HCT116 (cell line): Measurements from ENCODE around the gene CA4. TPM values are rescaled to one million over a fixed set of nuclear protein-coding genes. Genes with fewer than 3 reads are reported as not detected.
A peak's percentile ranks its signal among the peaks of the same experiment; 100 is the strongest.
"Not testable (repeated sequence)": the region's sequence is repeated elsewhere in the genome, so short reads cannot be mapped to it uniquely, and the experiment has no call there.

ENCODE experiments used
- ATAC-seq: fragments of 200-7000 bp; cut with Tn5 transposase; 2 replicates; pipeline ENCODE4 v1.9.1; 2020; ENCODE audit warnings: mild to moderate bottlenecking, moderate library complexity
- BruUV-seq: library from RNA; stranded (reverse); fragments of 400-500 nt; replicated peaks from 2 replicates; lab custom pipeline; 2021; lab: Mats Ljungman, UMichigan
- CTCF ChIA-PET: fragments of 300-600 bp; sonication (Branson Sonifier 250); formaldehyde crosslinking; loops from one replicate; lab custom pipeline; 2021; ENCODE audit warnings: antibody characterized with exemption; lab: Charles Lee
- POLR2A ChIA-PET: fragments of 300-600, 350-600 bp; sonication (Branson Sonifier 250); formaldehyde crosslinking; loops from one replicate; lab custom pipeline; 2021; ENCODE audit warnings: antibody characterized with exemption; lab: Charles Lee
- RAD21 ChIA-PET, 2 experiments: fragments of 300-600 bp; sonication (Branson Sonifier 250); formaldehyde crosslinking; loops; one replicate each; lab custom pipeline; 2023; ENCODE audit warnings: low total read pairs in 2 of 2; ENCODE audit not compliant: uncharacterized antibody in 2 of 2, unreplicated experiment in 2 of 2, low non-redundant PET in 1 of 2; lab: Charles Lee
- DNase-seq: peaks from one replicate; pipeline ENCODE4 v3.0.0-alpha.2; 2010; ENCODE audit warnings: low read depth, low spot score
- H2AFZ ChIP-seq: fragments of 200-600 bp; shearing (Covaris generic), sonication (generic); 2 replicates; pipeline ENCODE4 v1.6.1; 2017; ENCODE audit warnings: low read depth, mixed run types, mixed read lengths, antibody characterized with exemption, low read length; ENCODE audit not compliant: poor library complexity, severe bottlenecking
- H3K27ac ChIP-seq: 2 replicates; pipeline ENCODE4 v1.5.1; 2012; ENCODE audit warnings: low read depth, low read length
- H3K27me3 ChIP-seq: fragments of 200-600 bp; sonication (generic); 2 replicates; pipeline ENCODE4 v1.6.1; 2016; ENCODE audit warnings: mixed run types, low read length, mixed read lengths; ENCODE audit not compliant: insufficient read depth
- H3K36me3 ChIP-seq, 2 experiments: fragments of 200-500 bp in 1 of 2; fragments of 200-600 bp in 1 of 2; sonication (Bioruptor generic) in 1 of 2; sonication (generic) in 1 of 2; 2 replicates each; pipeline versions ENCODE4 v1.5.1 to v1.6.1; 2014 to 2016; ENCODE audit warnings: low read length in 2 of 2, inconsistent platforms in 1 of 2, mixed read lengths in 1 of 2, mixed run types in 1 of 2; ENCODE audit not compliant: insufficient read depth in 2 of 2, control insufficient read depth in 1 of 2
- H3K4me1 ChIP-seq, 2 experiments: fragments of 200-600 bp in 1 of 2; sonication (generic) in 1 of 2; 2 replicates each; pipeline versions ENCODE4 v1.5.1 to v1.6.1; 2012 to 2017; ENCODE audit warnings: low read length in 2 of 2, inconsistent platforms in 1 of 2, mild to moderate bottlenecking in 1 of 2, mixed read lengths in 1 of 2, mixed run types in 1 of 2, moderate library complexity in 1 of 2; ENCODE audit not compliant: insufficient read depth in 2 of 2, control insufficient read depth in 1 of 2
- H3K4me2 ChIP-seq: fragments of 200-600 bp; sonication (generic); 2 replicates; pipeline ENCODE4 v1.6.1; 2017; ENCODE audit warnings: mixed run types, low read length, mixed read lengths
- H3K4me3 ChIP-seq, 2 experiments: fragments of 200-600 bp in 1 of 2; sonication (generic) in 1 of 2; replicated peaks in 1 of 2; 2 replicates each; pipeline ENCODE4 v1.5.1; 2011 to 2016; ENCODE audit warnings: low read length in 2 of 2, control low read depth in 1 of 2, low read depth in 1 of 2, mild to moderate bottlenecking in 1 of 2, mixed read lengths in 1 of 2, mixed run types in 1 of 2
- H3K79me2 ChIP-seq: fragments of 200-600 bp; sonication (generic); 2 replicates; pipeline ENCODE4 v1.6.1; 2017; ENCODE audit warnings: mild to moderate bottlenecking, mixed run types, low read length, moderate library complexity, mixed read lengths; ENCODE audit not compliant: insufficient read depth
- H3K9ac ChIP-seq: fragments of 200-600 bp; sonication (generic); 2 replicates; pipeline ENCODE4 v1.6.1; 2016; ENCODE audit warnings: low read length, mixed read lengths
- H3K9me2 ChIP-seq: fragments of 200-600 bp; sonication (generic), shearing (Covaris generic); 2 replicates; pipeline ENCODE4 v1.6.1; 2017; ENCODE audit warnings: mixed run types, mild to moderate bottlenecking, moderate library complexity; ENCODE audit not compliant: insufficient read depth
- H3K9me3 ChIP-seq, 2 experiments: fragments of 200-500 bp in 1 of 2; fragments of 200-600 bp in 1 of 2; sonication (Bioruptor generic) in 1 of 2; sonication (generic) in 1 of 2; 2 replicates each; pipeline ENCODE4 v1.6.1; 2014 to 2017; ENCODE audit warnings: low read length in 2 of 2, mixed read lengths in 2 of 2, inconsistent platforms in 1 of 2, low read depth in 1 of 2, mild to moderate bottlenecking in 1 of 2, mixed run types in 1 of 2, moderate library complexity in 1 of 2; ENCODE audit not compliant: control insufficient read depth in 1 of 2, insufficient read depth in 1 of 2
- H4K20me1 ChIP-seq: fragments of 200-600 bp; sonication (generic), shearing (Covaris generic); 2 replicates; pipeline ENCODE4 v1.6.1; 2017; ENCODE audit warnings: mixed run types, mild to moderate bottlenecking, moderate library complexity; ENCODE audit not compliant: insufficient read depth
- intact Hi-C: fragments of 100-400 bp; cut with micrococcal nuclease; formaldehyde crosslinking; loops from 2 replicates; pipeline ENCODE4 v1.10.0; 2022
- total RNA-seq: library from RNA; stranded (reverse); gene quantifications from one replicate; pipeline ENCODE4 v1.2.1, GENCODE V29; 2021; ENCODE audit not compliant: unreplicated experiment

Gene CA4
- total RNA-seq, 1 experiment from 2014 or later = 0.20 TPM

DNA sequence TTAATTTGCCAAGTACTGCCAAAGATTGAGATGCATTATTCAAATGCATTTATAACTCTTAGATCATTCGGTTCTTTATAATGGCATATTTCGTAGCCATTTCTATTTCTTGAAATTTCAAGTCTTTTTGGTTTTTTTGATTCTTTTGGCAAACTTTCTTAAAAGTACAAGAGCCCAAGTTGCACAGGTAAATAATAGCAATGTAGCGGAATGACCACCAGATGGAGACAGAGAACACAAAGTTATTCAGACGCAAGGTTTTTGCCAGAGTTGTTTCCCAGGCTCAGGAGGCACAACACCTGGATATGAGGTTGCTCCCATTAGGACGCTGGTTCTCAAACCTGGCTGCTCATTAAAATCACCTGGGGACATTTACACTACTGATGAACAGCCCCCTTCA, 38.1 kb upstream of the CA4 start:
- H3K4me1 ChIP-seq, POLR2A ChIA-PET, H3K9me2 ChIP-seq, H3K9ac ChIP-seq, H4K20me1 ChIP-seq, H3K79me2 ChIP-seq, H3K4me2 ChIP-seq, H3K27me3 ChIP-seq, H3K4me3 ChIP-seq, BruUV-seq, H3K27ac ChIP-seq, H2AFZ ChIP-seq, CTCF ChIA-PET, RAD21 ChIA-PET, H3K36me3 ChIP-seq, intact Hi-C loops, DNase-seq, H3K9me3 ChIP-seq: not testable (repeated sequence)
- peak; percentile 76 for ATAC-seq

DNA sequence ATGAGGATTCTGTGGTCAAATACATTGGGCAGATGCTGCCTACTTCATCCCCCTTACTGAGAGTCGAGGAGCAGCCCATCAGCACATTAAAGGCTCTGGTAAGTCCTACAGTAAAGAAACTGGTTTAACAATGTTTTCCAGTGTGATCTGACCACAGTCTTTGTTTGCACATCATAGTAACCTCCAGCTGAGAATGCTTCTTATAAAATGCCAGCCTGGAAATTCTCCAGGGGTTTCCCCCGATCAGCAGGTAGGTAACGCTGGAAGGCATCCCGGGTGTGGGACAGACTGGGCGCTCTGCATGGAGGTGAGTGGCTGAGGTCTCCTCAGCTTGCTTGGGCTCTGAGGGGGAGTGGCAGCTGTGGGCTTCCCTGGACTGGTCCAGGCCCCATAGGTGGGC, 34.4 kb upstream of the CA4 start:
- H3K9ac ChIP-seq, H3K27me3 ChIP-seq, BruUV-seq, H3K79me2 ChIP-seq, POLR2A ChIA-PET, RAD21 ChIA-PET, H3K9me2 ChIP-seq, H3K4me1 ChIP-seq, H3K27ac ChIP-seq, intact Hi-C loops, H3K4me3 ChIP-seq, H3K36me3 ChIP-seq, H2AFZ ChIP-seq, H4K20me1 ChIP-seq, ATAC-seq, H3K9me3 ChIP-seq, H3K4me2 ChIP-seq, DNase-seq, CTCF ChIA-PET: not testable (repeated sequence)

DNA sequence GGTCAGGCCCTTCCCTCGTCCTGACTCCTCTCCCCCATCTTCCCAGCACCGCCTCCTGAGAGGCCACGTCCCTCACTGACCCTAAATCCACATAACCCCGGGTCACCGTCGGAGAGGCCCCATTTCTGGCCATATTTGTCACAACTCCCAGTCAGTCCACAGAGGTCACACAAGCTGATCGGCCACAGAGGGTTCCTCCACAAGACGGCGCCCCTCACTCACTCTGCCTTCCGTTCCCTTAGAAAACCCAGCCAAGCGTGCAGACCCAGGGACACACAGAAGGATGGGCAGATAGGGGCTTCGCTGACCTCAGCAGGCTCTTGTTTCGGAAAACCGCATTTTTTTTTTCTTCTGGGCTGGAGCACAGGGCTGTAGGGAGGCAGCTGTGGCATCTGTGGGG, 33.6 kb upstream of the CA4 start:
- H3K9me2 ChIP-seq, POLR2A ChIA-PET, H2AFZ ChIP-seq, H4K20me1 ChIP-seq, DNase-seq, H3K4me2 ChIP-seq, H3K4me3 ChIP-seq, RAD21 ChIA-PET, ATAC-seq, BruUV-seq, H3K27me3 ChIP-seq, CTCF ChIA-PET, H3K79me2 ChIP-seq, H3K9ac ChIP-seq, H3K9me3 ChIP-seq, H3K4me1 ChIP-seq, intact Hi-C loops, H3K27ac ChIP-seq, H3K36me3 ChIP-seq: not testable (repeated sequence)

DNA sequence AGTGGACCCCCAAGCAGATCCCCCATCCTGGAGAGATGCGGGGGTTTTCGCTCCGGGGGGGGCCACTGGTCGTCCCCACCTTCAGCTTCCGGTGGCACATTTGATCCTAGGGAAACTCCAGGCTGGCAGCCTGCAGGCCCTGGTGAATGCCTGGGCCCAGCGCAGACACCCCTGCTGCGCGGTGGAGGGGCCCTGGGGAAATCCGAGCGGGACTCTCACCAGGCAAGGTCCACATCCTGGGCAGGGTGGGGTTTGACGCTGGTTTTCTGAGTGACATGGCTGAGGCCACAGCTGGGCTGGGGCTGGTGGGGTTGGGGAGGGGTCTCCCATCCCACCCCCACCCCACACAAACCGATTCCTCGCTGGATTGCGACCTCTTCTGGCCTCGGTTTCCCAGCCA, 30.6 kb upstream of the CA4 start:
- H3K9me2 ChIP-seq, DNase-seq, H3K4me2 ChIP-seq, POLR2A ChIA-PET, H3K27ac ChIP-seq, intact Hi-C loops, H3K4me1 ChIP-seq, H4K20me1 ChIP-seq, BruUV-seq, RAD21 ChIA-PET, CTCF ChIA-PET, H3K9ac ChIP-seq, H3K79me2 ChIP-seq, H3K9me3 ChIP-seq, H3K36me3 ChIP-seq, H2AFZ ChIP-seq, H3K27me3 ChIP-seq, H3K4me3 ChIP-seq: not testable (repeated sequence)
- peak; percentile 37 for ATAC-seq
